Measurements from ENCODE around the gene AP3B1. TPM values are rescaled to one million over a fixed set of nuclear protein-coding genes. Genes with fewer than 3 reads are reported as not detected.

Gene AP3B1
- total and polyA plus RNA-seq, 2 experiments from 2014 or later: 32.1 to 46.3 TPM

DNA sequence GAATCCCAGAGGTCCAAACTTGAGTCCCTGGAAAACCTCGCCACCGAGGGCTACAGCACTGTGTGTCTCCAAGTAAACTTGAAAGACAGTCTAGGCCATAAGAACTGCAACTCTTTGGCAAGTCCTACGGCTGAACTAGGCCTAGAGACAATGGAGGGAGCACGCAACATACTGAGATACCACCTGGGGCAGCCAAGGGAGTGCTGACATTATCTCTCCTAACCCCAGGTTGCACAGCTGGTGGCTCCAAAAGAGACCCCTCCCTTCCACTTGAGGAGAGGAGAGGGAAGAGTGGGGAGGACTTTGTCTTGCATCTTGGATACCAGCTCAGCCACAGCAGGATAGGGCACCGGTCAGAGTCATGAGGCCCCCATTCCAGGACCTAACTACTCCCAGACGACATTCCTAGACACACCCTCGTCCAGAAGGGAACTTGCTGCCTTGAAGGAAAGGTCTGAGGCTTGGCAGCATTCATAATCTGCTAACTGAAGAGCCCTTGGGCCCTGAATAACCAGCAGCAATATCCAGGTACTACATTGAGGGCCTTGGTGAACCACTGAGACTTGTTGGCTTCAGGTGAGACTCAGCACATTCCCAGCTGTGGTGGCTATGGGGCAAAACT is 42.7 kb downstream of the AP3B1 start (continued):
- TF ChIP-seq NANOG (IDR thresholded peaks at IDR 0.05; ENCODE audit: borderline replicate concordance) (no peak), EZH2 (IDR thresholded peaks at IDR 0.05; ENCODE audit: low read depth, unreplicated experiment) (no peak)

- Histone ChIP-seq H3K36me3 (ENCODE audit: insufficient read depth) (no peaks in the 10 kb centered on the region), H3K79me2 (replicated peaks; ENCODE audit: insufficient read depth) (no peaks in the 10 kb centered on the region; the same call in 1 of the 2 replicates), H4K20me1 (replicated peaks; ENCODE audit: insufficient read depth) (0 out of 2 replicates have a peak, but pooled peaks cover 8% of the 10 kb centered on the region), H3K9me2 (ENCODE audit: insufficient read depth) (no peaks in the 10 kb centered on the region), H2AFZ (no peak overlapping the region), H3K4me3 (no peak overlapping the region), H3K4me1 (ENCODE audit: insufficient read depth) (no peaks in the 10 kb centered on the region), H3K27me3 (ENCODE audit: insufficient read depth) (no peaks in the 10 kb centered on the region), H3K27ac (ENCODE audit: low read depth) (no peak overlapping the region), H3F3A (replicated peaks; ENCODE audit: low read depth) (no peaks in the 10 kb centered on the region), H3K4me2 (no peak overlapping the region)
- H3K4me3 Mint-ChIP-seq: no peak overlapping the region
- H3K27ac Mint-ChIP-seq: no peak overlapping the region
- peaks cover 2% of the 10 kb centered on the region; the same call in 2 of the 3 replicates for H3K4me1 Mint-ChIP-seq
- DNase-seq (ENCODE audit: low spot score) (no peak), ATAC-seq (no peak)
- H3K27me3 Mint-ChIP-seq (ENCODE audit: insufficient read depth, low read depth, poor library complexity): peaks cover 1% of the 10 kb centered on the region
- H3K9me3 Mint-ChIP-seq: no peaks in the 10 kb centered on the region
- no peak for TF ChIP-seq EZH2phosphoT487 (IDR thresholded peaks at IDR 0.05; ENCODE audit: unreplicated experiment)
- no peak for TF ChIP-seq ZNF331 (CRISPR knock-in tag; IDR thresholded peaks at IDR 0.05; ENCODE audit: low read depth)
- TF ChIP-seq, protein P1, sequence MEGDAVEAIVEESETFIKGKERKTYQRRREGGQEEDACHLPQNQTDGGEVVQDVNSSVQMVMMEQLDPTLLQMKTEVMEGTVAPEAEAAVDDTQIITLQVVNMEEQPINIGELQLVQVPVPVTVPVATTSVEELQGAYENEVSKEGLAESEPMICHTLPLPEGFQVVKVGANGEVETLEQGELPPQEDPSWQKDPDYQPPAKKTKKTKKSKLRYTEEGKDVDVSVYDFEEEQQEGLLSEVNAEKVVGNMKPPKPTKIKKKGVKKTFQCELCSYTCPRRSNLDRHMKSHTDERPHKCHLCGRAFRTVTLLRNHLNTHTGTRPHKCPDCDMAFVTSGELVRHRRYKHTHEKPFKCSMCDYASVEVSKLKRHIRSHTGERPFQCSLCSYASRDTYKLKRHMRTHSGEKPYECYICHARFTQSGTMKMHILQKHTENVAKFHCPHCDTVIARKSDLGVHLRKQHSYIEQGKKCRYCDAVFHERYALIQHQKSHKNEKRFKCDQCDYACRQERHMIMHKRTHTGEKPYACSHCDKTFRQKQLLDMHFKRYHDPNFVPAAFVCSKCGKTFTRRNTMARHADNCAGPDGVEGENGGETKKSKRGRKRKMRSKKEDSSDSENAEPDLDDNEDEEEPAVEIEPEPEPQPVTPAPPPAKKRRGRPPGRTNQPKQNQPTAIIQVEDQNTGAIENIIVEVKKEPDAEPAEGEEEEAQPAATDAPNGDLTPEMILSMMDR (conservative IDR thresholded peaks at IDR 0.05; ENCODE audit: low read depth in 2 of 2): no peak
- TF ChIP-seq ETS1 (IDR thresholded peaks at IDR 0.05): no peak
- no peak for TF ChIP-seq CREB1 (CRISPR knock-in tag; IDR thresholded peaks at IDR 0.05; ENCODE audit: low read depth)
- TF ChIP-seq EZH2 (IDR thresholded peaks at IDR 0.05; ENCODE audit: low read depth, unreplicated experiment): no peak
- no peak for TF ChIP-seq ZNF114 (CRISPR knock-in tag; IDR thresholded peaks at IDR 0.05)
- TF ChIP-seq, protein P2, sequence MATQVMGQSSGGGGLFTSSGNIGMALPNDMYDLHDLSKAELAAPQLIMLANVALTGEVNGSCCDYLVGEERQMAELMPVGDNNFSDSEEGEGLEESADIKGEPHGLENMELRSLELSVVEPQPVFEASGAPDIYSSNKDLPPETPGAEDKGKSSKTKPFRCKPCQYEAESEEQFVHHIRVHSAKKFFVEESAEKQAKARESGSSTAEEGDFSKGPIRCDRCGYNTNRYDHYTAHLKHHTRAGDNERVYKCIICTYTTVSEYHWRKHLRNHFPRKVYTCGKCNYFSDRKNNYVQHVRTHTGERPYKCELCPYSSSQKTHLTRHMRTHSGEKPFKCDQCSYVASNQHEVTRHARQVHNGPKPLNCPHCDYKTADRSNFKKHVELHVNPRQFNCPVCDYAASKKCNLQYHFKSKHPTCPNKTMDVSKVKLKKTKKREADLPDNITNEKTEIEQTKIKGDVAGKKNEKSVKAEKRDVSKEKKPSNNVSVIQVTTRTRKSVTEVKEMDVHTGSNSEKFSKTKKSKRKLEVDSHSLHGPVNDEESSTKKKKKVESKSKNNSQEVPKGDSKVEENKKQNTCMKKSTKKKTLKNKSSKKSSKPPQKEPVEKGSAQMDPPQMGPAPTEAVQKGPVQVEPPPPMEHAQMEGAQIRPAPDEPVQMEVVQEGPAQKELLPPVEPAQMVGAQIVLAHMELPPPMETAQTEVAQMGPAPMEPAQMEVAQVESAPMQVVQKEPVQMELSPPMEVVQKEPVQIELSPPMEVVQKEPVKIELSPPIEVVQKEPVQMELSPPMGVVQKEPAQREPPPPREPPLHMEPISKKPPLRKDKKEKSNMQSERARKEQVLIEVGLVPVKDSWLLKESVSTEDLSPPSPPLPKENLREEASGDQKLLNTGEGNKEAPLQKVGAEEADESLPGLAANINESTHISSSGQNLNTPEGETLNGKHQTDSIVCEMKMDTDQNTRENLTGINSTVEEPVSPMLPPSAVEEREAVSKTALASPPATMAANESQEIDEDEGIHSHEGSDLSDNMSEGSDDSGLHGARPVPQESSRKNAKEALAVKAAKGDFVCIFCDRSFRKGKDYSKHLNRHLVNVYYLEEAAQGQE (IDR thresholded peaks at IDR 0.05; ENCODE audit: unreplicated experiment): no peak
- TF ChIP-seq STAT1 (IDR thresholded peaks at IDR 0.05; ENCODE audit: unreplicated experiment): no peak
- no peak for TF ChIP-seq NANOG (IDR thresholded peaks at IDR 0.05; ENCODE audit: borderline replicate concordance)
- TF ChIP-seq POLR2AphosphoS5 (IDR thresholded peaks at IDR 0.05; ENCODE audit: low read depth): no peak
- TF ChIP-seq ZNF462 (CRISPR knock-in tag; IDR thresholded peaks at IDR 0.05): no peak
- TF ChIP-seq JUNB (IDR thresholded peaks at IDR 0.05; ENCODE audit: unreplicated experiment): no peak
- no peaks in the 10 kb centered on the region for H3K36me3 Mint-ChIP-seq (ENCODE audit: low read depth)
Observed at GRCh38 chr5:78245136-78245535, 49.4 kb downstream of the AP3B1 start.

Measured in GM23338 (cell line).